Right lobe of liver (tissue), 4 donors: ENCODE results near the gene SLC2A14.
"Not testable (repeated sequence)": the region's sequence is repeated elsewhere in the genome, so short reads cannot be mapped to it uniquely, and the experiment has no call there.

Experiments used
- POLR2A ChIP-seq: fragments of 450-650 bp; IDR thresholded peaks from one replicate; pipeline ENCODE4 v1.6.1; 2017; ENCODE audit warnings: antibody characterized with exemption, mild to moderate bottlenecking
- TF ChIP-seq, protein P1 (sequence below), 4 donors: fragments of 200-600 bp in 3 of 4; fragments of 450-650 bp in 1 of 4; IDR thresholded peaks; one replicate each; pipeline versions ENCODE4 v1.5.1 to v1.8.0; 2016 to 2022; ENCODE audit warnings: antibody characterized with exemption in 4 of 4, mild to moderate bottlenecking in 2 of 4
- donor health status: DM: no; HTN: no; CAD: no.
- donor health status: DM: no; HTN: no; CAD: no.
- donor health status: DM: no; HTN: yes; CAD: no.

DNA sequence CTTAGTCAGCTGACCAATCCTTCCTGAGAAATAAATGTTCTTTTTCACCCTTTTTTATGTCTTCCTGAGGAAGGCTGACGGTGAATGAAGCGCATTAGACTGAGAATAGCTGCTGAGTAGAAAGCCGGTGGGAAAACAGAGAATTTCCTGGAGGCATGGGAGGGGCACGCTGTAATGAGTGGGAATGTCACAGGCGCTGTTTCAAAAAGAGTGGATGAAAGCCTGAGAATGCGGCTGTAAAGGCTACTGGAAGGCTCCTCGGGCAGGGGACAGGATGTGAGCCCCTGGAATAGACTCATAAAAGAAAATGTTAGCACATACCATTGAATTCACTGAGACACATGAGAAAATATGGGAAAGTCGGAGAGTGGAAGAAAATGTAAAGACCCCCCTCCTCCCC is 29.6 kb downstream of the SLC2A14 start:
- TF ChIP-seq POLR2A = not testable (repeated sequence)
- TF ChIP-seq, protein P1, sequence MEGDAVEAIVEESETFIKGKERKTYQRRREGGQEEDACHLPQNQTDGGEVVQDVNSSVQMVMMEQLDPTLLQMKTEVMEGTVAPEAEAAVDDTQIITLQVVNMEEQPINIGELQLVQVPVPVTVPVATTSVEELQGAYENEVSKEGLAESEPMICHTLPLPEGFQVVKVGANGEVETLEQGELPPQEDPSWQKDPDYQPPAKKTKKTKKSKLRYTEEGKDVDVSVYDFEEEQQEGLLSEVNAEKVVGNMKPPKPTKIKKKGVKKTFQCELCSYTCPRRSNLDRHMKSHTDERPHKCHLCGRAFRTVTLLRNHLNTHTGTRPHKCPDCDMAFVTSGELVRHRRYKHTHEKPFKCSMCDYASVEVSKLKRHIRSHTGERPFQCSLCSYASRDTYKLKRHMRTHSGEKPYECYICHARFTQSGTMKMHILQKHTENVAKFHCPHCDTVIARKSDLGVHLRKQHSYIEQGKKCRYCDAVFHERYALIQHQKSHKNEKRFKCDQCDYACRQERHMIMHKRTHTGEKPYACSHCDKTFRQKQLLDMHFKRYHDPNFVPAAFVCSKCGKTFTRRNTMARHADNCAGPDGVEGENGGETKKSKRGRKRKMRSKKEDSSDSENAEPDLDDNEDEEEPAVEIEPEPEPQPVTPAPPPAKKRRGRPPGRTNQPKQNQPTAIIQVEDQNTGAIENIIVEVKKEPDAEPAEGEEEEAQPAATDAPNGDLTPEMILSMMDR (IDR thresholded peaks at IDR 0.05) = not testable (repeated sequence)
